IMR-90 (cell line): ENCODE results near the gene PCDHGA9. TPM values are rescaled to one million over a fixed set of nuclear protein-coding genes. Genes with fewer than 3 reads are reported as not detected.
A peak's percentile ranks its signal among the peaks of the same experiment; 100 is the strongest.

Source experiments
- ATAC-seq: fragments of 200-7000 bp; cut with Tn5 transposase; 2 replicates; pipeline ENCODE4 v1.9.1; 2020; ENCODE audit warnings: low read depth, mild to moderate bottlenecking, moderate library complexity
- BruUV-seq: library from RNA; stranded (reverse); fragments of 400-500 nt; replicated peaks from 2 replicates; lab custom pipeline; 2021; lab: Mats Ljungman, UMichigan
- CTCF ChIA-PET: fragments of 300-600 bp; formaldehyde crosslinking; extraction: SDS; loops from one replicate; lab custom pipeline; 2021; ENCODE audit warnings: antibody characterized with exemption; lab: Yijun Ruan, JAX
- POLR2A ChIA-PET: fragments of 300-600 bp; sonication (Branson Sonifier 250); formaldehyde crosslinking; loops from one replicate; lab custom pipeline; 2022; ENCODE audit warnings: antibody characterized with exemption; ENCODE audit not compliant: unreplicated experiment; lab: Charles Lee
- DNase-seq: peaks from one replicate; pipeline ENCODE4 v3.0.0; 2013
- H2AFZ ChIP-seq: replicated peaks from 2 replicates; pipeline ENCODE3; 2013; ENCODE audit warnings: low read length, mild to moderate bottlenecking; ENCODE audit not compliant: poor library complexity
- H2AK5ac ChIP-seq: 2 replicates; pipeline ENCODE4 v1.6.1; 2013; ENCODE audit warnings: low read depth, low read length, inconsistent platforms
- H2AK9ac ChIP-seq: replicated peaks from 2 replicates; pipeline ENCODE3; 2013; ENCODE audit warnings: mild to moderate bottlenecking, low read depth, low read length, moderate library complexity; ENCODE audit not compliant: poor library complexity
- H2BK120ac ChIP-seq: 2 replicates; pipeline ENCODE4 v1.6.1; 2013; ENCODE audit warnings: low read depth, low read length, inconsistent platforms
- H2BK15ac ChIP-seq: 3 replicates; pipeline ENCODE4 v1.6.1; 2013; ENCODE audit warnings: low read depth, low read length, inconsistent platforms
- H2BK20ac ChIP-seq: 2 replicates; pipeline ENCODE4 v1.6.1; 2013; ENCODE audit warnings: low read depth, mild to moderate bottlenecking, inconsistent platforms, low read length, moderate library complexity
- H2BK5ac ChIP-seq: 2 replicates; pipeline ENCODE4 v1.6.1; 2013; ENCODE audit warnings: mild to moderate bottlenecking, low read depth, low read length, inconsistent platforms; ENCODE audit not compliant: poor library complexity, severe bottlenecking
- H3K14ac ChIP-seq: replicated peaks from 2 replicates; pipeline ENCODE4 v1.6.1; 2013; ENCODE audit warnings: low read depth, low read length, inconsistent platforms
- H3K18ac ChIP-seq: 2 replicates; pipeline ENCODE4 v1.6.1; 2013; ENCODE audit warnings: low read depth, low read length, control low read depth
- H3K23ac ChIP-seq: 2 replicates; pipeline ENCODE4 v1.6.1; 2013; ENCODE audit warnings: low read depth, low read length, inconsistent platforms
- H3K27ac ChIP-seq: 2 replicates; pipeline ENCODE4 v1.5.1; 2013; ENCODE audit warnings: mild to moderate bottlenecking, control low read depth, low read length; ENCODE audit not compliant: insufficient read depth
- H3K27me3 ChIP-seq: 2 replicates; pipeline ENCODE4 v1.6.1; 2013; ENCODE audit warnings: low read length; ENCODE audit not compliant: control insufficient read depth, insufficient read depth
- H3K36me3 ChIP-seq: 2 replicates; pipeline ENCODE4 v1.6.1; 2013; ENCODE audit warnings: low read length, mixed read lengths; ENCODE audit not compliant: control insufficient read depth, insufficient read depth
- H3K4ac ChIP-seq: 2 replicates; pipeline ENCODE4 v1.6.1; 2013; ENCODE audit warnings: low read depth, low read length, inconsistent platforms
- H3K4me1 ChIP-seq: 2 replicates; pipeline ENCODE4 v1.6.1; 2013; ENCODE audit warnings: low read length, mixed read lengths; ENCODE audit not compliant: control insufficient read depth, insufficient read depth
- H3K4me2 ChIP-seq: 2 replicates; pipeline ENCODE4 v1.6.1; 2013; ENCODE audit warnings: low read depth, mild to moderate bottlenecking, control low read depth, low read length, moderate library complexity
- H3K4me3 ChIP-seq: 2 replicates; pipeline ENCODE4 v1.5.1; 2013; ENCODE audit warnings: low read depth, mild to moderate bottlenecking, control low read depth, low read length, moderate library complexity; ENCODE audit not compliant: insufficient read depth
- H3K56ac ChIP-seq: 2 replicates; pipeline ENCODE4 v1.6.1; 2013; ENCODE audit warnings: low read length, inconsistent platforms; ENCODE audit not compliant: insufficient read depth; ENCODE audit errors: extremely low read depth
- H3K79me1 ChIP-seq, 2 experiments: 2 replicates each; pipeline ENCODE4 v1.6.1; 2013; ENCODE audit warnings: low read length in 2 of 2, inconsistent platforms in 1 of 2, low read depth in 1 of 2
- H3K9ac ChIP-seq: 2 replicates; pipeline ENCODE4 v1.6.1; 2013; ENCODE audit warnings: low read depth, low read length, control low read depth
- H3K9me1 ChIP-seq: 2 replicates; pipeline ENCODE4 v1.6.1; 2013; ENCODE audit warnings: low read length, inconsistent platforms; ENCODE audit not compliant: insufficient read depth
- H3K9me3 ChIP-seq: 2 replicates; pipeline ENCODE4 v1.6.1; 2013; ENCODE audit warnings: low read length; ENCODE audit not compliant: control insufficient read depth, insufficient read depth
- H4K20me1 ChIP-seq: 2 replicates; pipeline ENCODE4 v1.6.1; 2013; ENCODE audit warnings: low read length, inconsistent platforms; ENCODE audit not compliant: insufficient read depth
- H4K5ac ChIP-seq: 2 replicates; pipeline ENCODE4 v1.6.1; 2013; ENCODE audit warnings: mild to moderate bottlenecking, low read depth, low read length, control low read depth
- H4K8ac ChIP-seq, 2 experiments: 2 replicates each; pipeline ENCODE4 v1.6.1; 2013; ENCODE audit warnings: low read depth in 2 of 2, low read length in 2 of 2, control low read depth in 1 of 2, inconsistent platforms in 1 of 2
- H4K91ac ChIP-seq: 2 replicates; pipeline ENCODE4 v1.6.1; 2013; ENCODE audit warnings: low read depth, low read length, inconsistent platforms; ENCODE audit not compliant: insufficient read depth
- BHLHE40 ChIP-seq: fragments of 150-350 bp; IDR thresholded peaks from 2 replicates; pipeline ENCODE4 v1.6.1; 2016; ENCODE audit warnings: mild to moderate bottlenecking, low read depth, low read length
- ELK1 ChIP-seq: fragments of 150-350 bp; IDR thresholded peaks from 2 replicates; pipeline ENCODE4 v1.6.1; 2016; ENCODE audit warnings: low read depth, mild to moderate bottlenecking, low read length, moderate library complexity, borderline replicate concordance
- MAFK ChIP-seq: IDR thresholded peaks from 2 replicates; pipeline ENCODE4 v1.6.1; 2012; ENCODE audit warnings: low read depth, low read length, improper control_type of control experiment
- MAZ ChIP-seq: IDR thresholded peaks from 2 replicates; pipeline ENCODE4 v1.6.1; 2012; ENCODE audit warnings: low read depth, mild to moderate bottlenecking, low read length, improper control_type of control experiment, moderate library complexity, borderline replicate concordance
- MXI1 ChIP-seq: IDR thresholded peaks from 2 replicates; pipeline ENCODE4 v1.6.1; 2012; ENCODE audit warnings: low read depth, mild to moderate bottlenecking, low read length, moderate library complexity, borderline replicate concordance
- RCOR1 ChIP-seq: IDR thresholded peaks from 2 replicates; pipeline ENCODE4 v1.6.1; 2012; ENCODE audit warnings: mild to moderate bottlenecking, low read length, improper control_type of control experiment; ENCODE audit not compliant: insufficient replicate concordance
- RFX5 ChIP-seq: IDR thresholded peaks from 2 replicates; pipeline ENCODE4 v1.8.0; 2012; ENCODE audit warnings: low read depth, mild to moderate bottlenecking, low read length, moderate library complexity
- SMC3 ChIP-seq: fragments of 150-350 bp; IDR thresholded peaks from 2 replicates; pipeline ENCODE4 v1.6.1; 2016; ENCODE audit warnings: low read depth, mild to moderate bottlenecking, antibody characterized with exemption, low read length, moderate library complexity
- WGBS, 2 experiments: methylation state at CpG; one replicate each; pipeline versions ENCODE4 v1.1.5 to v1.1.7; 2013; ENCODE audit warnings: missing lambda C conversion rate in 2 of 2; ENCODE audit not compliant: insufficient read length in 1 of 2; ENCODE audit errors: extremely low coverage in 2 of 2; 5-methylcytosine and 5-hydroxymethylcytosine counted together
- dilution Hi-C: fragments of 300-500 bp; cut with HindIII; formaldehyde crosslinking; loops from one replicate; pipeline ENCODE4 v1.14.3; 2018; ENCODE audit warnings: low sequenced_read_pairs; ENCODE audit not compliant: unreplicated experiment
- in situ Hi-C: fragments of 300-500 bp; cut with MboI; formaldehyde crosslinking; loops from 3 replicates; pipeline ENCODE4 v1.14.3; 2019; ENCODE audit warnings: low sequenced_read_pairs, inconsistent platforms, mixed read lengths
- intact Hi-C: fragments of 100-400 bp; cut with micrococcal nuclease; formaldehyde crosslinking; loops from 2 replicates; pipeline ENCODE4 v1.10.0; 2022
- polyA plus RNA-seq, 3 experiments: library from polyadenylated mRNA; depleted of rRNA; stranded (reverse); fragments of >200 nt; gene quantifications; 2 replicates each; pipeline ENCODE4 v1.2.3, GENCODE V29; 2012; ENCODE audit warnings: low replicate concordance in 1 of 3
- total RNA-seq: library from RNA; depleted of rRNA; stranded (reverse); fragments of >200 nt; gene quantifications from 2 replicates; pipeline ENCODE4 v1.2.3, GENCODE V29; 2012

The PCDHGA9 gene
- total and polyA plus RNA-seq, 2 of the 4 experiments (the other 2 are of a cell fraction) = 1.8 to 4.5 TPM

DNA sequence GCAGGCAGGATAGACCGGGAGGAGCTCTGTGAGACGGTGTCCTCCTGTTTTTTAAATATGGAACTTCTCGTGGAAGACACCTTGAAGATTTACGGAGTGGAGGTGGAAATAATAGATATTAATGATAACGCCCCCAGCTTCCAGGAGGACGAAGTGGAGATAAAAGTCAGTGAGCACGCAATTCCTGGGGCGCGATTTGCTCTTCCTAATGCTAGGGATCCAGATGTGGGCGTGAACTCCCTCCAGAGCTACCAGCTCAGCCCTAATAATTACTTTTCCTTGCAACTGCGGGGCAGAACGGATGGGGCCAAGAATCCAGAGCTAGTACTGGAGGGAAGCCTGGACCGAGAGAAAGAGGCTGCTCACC is 18.9 kb downstream of the PCDHGA9 start:
- Histone ChIP-seq H3K56ac (no peak overlapping the region), H4K8ac (no peak overlapping the region), H3K4ac (no peak overlapping the region), H3K27me3 (no peaks in the 10 kb centered on the region), H2BK20ac (no peak overlapping the region), H2BK5ac (no peak overlapping the region), H3K9ac (no peak overlapping the region), H3K27ac (no peak overlapping the region), H3K36me3 (peaks cover 31% of the 10 kb centered on the region), H3K4me2 (no peak overlapping the region), H2AFZ (peak overlapping the region; percentile 26), H2BK15ac (no peak overlapping the region), H2AK9ac (no peak overlapping the region), H3K23ac (peak overlapping the region; percentile 21; the same call in 1 of the 2 replicates), H3K4me1 (no peaks in the 10 kb centered on the region), H2BK120ac (no peak overlapping the region), H3K18ac (no peak overlapping the region), H3K4me3 (peak overlapping the region; percentile 54; the same call in 1 of the 2 replicates), H2AK5ac (no peak overlapping the region), H3K79me1 (peaks cover 20 to 21% of the 10 kb centered on the region in 2 experiments; a peak in 3 of 4 replicates), H3K9me1 (no peaks in the 10 kb centered on the region), H4K20me1 (no peaks in the 10 kb centered on the region), H3K9me3 (peaks cover 55% of the 10 kb centered on the region), H4K5ac (no peak overlapping the region), H3K14ac (no peak overlapping the region), H4K91ac (no peak overlapping the region)
- ChIA-PET CTCF (interaction anchor here (0.6 to 2.2 kb wide), 12 partner anchors 9 to 146 kb away, joined by 3 to 19 read pairs (median 4); partner anchors contain the start of gene PCDHGA12), POLR2A (no interaction called here)
- dilution Hi-C loops = no loop called here
- no peak for TF ChIP-seq RFX5
- no peak for TF ChIP-seq MAZ
- TF ChIP-seq MAFK = no peak
- no peak for TF ChIP-seq MXI1
- TF ChIP-seq ELK1 = no peak
- no peak for TF ChIP-seq RCOR1
- TF ChIP-seq SMC3 = no peak
- no peak for TF ChIP-seq BHLHE40
- intact Hi-C loops = no loop called here
- in situ Hi-C loops = no loop called here
- DNase-seq = no peak
- no peak for ATAC-seq
- no TSS peak for BruUV-seq
- 27% methylated on average over 4 of the region's 13 CpGs; no CpG with 5 or more reads in 1 of the 2 experiments for WGBS, 2 experiments
